NT2/D1 (cell line): ENCODE results near the gene LTC4S.

Experiments used
- SUZ12 ChIP-seq: IDR thresholded peaks from 2 replicates; pipeline ENCODE4 v1.6.1; 2011; ENCODE audit not compliant: insufficient read length, insufficient read depth; ENCODE audit errors: extremely low read depth
- YY1 ChIP-seq: IDR thresholded peaks from 2 replicates; pipeline ENCODE4 v1.6.1; 2011; ENCODE audit not compliant: insufficient read length, insufficient read depth
- ZNF274 ChIP-seq: IDR thresholded peaks from 2 replicates; pipeline ENCODE4 v1.6.1; 2011; ENCODE audit warnings: mild to moderate bottlenecking, low read depth, low read length

DNA sequence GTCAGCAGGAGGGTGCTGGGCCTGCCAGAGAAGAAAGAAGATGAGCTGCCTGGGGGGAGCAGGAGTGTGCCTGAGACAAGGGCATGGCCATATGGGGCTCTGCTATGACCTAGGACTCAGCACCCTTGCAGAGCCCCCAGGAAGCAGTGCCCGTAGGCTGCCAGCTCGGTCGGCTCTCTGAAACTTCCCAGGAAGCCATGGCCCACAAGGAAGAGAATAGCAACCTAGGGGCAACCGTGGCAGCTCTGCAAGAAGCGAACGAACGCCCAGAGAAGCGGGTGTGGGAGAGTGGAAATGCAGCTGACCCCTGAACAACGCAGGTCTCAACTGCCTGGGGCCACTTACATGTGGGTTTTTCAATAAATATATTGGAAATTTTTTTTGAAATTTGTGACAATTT is 10.7 kb upstream of the LTC4S start:
- no peak for TF ChIP-seq YY1
- no peak for TF ChIP-seq ZNF274
- no peak for TF ChIP-seq SUZ12
